22Rv1 (cell line): ENCODE data around the gene PCDHGA7.

Source experiments
- CTCF ChIP-seq: fragments of 450-650 bp; IDR thresholded peaks from 2 replicates; pipeline ENCODE4 v1.5.1; 2017; ENCODE audit warnings: mild to moderate bottlenecking
- ZFX ChIP-seq: fragments of 450-650 bp; IDR thresholded peaks from 2 replicates; pipeline ENCODE4 v1.6.1; 2017; ENCODE audit warnings: antibody characterized with exemption, borderline replicate concordance

GRCh38 chr5:141422742-141423291 lies 40.3 kb downstream of the PCDHGA7 start:
- TF ChIP-seq CTCF (no peak), ZFX (no peak)
